ENCODE data around the gene PSMD9.

Gene PSMD9

DNA sequence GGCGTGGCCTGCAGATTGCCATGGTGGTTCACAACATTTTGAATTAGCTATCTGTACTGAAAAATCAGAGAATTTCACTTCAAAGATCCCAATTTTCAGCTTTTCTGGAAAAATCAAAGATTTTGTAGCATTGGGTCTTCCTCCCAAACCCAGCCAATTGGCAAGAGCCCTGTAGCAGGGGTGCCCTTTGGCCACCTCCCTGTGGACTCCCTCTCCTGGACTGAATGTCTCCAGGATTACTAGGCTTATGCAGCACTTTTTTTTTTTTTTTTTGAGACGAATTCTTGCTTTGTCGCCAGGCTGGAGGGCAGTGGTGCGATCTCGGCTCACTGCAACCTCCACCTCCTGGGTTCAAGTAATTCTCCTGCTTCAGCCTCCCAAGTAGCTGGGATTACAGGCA is 9.7 kb downstream of the PSMD9 start:
- H3K4me1 ChIP-seq (ENCODE audit: insufficient read depth, poor library complexity, severe bottlenecking): peaks cover 11% of the 10 kb centered on the region
- no peaks in the 10 kb centered on the region for H3K27me3 ChIP-seq (ENCODE audit: insufficient read depth, poor library complexity, severe bottlenecking)
- DNase-seq (ENCODE audit: low spot score) (no peak), ATAC-seq (ENCODE audit: low read depth) (no peak)
- TF ChIP-seq, protein P1, sequence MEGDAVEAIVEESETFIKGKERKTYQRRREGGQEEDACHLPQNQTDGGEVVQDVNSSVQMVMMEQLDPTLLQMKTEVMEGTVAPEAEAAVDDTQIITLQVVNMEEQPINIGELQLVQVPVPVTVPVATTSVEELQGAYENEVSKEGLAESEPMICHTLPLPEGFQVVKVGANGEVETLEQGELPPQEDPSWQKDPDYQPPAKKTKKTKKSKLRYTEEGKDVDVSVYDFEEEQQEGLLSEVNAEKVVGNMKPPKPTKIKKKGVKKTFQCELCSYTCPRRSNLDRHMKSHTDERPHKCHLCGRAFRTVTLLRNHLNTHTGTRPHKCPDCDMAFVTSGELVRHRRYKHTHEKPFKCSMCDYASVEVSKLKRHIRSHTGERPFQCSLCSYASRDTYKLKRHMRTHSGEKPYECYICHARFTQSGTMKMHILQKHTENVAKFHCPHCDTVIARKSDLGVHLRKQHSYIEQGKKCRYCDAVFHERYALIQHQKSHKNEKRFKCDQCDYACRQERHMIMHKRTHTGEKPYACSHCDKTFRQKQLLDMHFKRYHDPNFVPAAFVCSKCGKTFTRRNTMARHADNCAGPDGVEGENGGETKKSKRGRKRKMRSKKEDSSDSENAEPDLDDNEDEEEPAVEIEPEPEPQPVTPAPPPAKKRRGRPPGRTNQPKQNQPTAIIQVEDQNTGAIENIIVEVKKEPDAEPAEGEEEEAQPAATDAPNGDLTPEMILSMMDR (IDR thresholded peaks at IDR 0.05; ENCODE audit: poor library complexity, severe bottlenecking): no peak
- peaks cover 85% of the 10 kb centered on the region for H3K36me3 ChIP-seq (ENCODE audit: low read depth)
- no peak overlapping the region for H3K27ac ChIP-seq (ENCODE audit: poor library complexity, severe bottlenecking)
- no peaks in the 10 kb centered on the region for H3K9me3 ChIP-seq (ENCODE audit: severe bottlenecking)
- no peak overlapping the region for H3K4me3 ChIP-seq (ENCODE audit: severe bottlenecking)

DNA sequence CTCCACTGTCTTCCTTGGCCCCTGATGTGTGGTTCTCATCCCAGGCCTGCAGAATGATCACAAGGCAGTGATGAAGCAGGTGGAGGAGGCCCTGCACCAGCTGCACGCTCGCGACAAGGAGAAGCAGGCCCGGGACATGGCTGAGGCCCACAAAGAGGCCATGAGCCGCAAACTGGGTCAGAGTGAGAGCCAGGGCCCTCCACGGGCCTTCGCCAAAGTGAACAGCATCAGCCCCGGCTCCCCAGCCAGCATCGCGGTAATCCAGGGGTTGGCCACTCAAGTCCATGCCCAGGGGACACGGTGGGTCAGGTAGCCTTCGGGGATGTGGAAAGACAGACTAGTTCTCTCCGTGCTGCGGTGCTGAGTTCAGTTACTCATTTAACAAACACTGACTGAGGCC is 11.0 kb downstream of the PSMD9 start:
- Histone ChIP-seq H3K4me3 (ENCODE audit: severe bottlenecking) (no peak overlapping the region), H3K27me3 (ENCODE audit: insufficient read depth, poor library complexity, severe bottlenecking) (no peaks in the 10 kb centered on the region), H3K4me1 (ENCODE audit: insufficient read depth, poor library complexity, severe bottlenecking) (no peaks in the 10 kb centered on the region), H3K36me3 (ENCODE audit: low read depth) (peaks cover 84% of the 10 kb centered on the region), H3K27ac (ENCODE audit: poor library complexity, severe bottlenecking) (no peak overlapping the region), H3K9me3 (ENCODE audit: severe bottlenecking) (no peaks in the 10 kb centered on the region)
- TF ChIP-seq, protein P1 (IDR thresholded peaks at IDR 0.05; ENCODE audit: poor library complexity, severe bottlenecking): no peak
- ATAC-seq (ENCODE audit: low read depth) (no peak), DNase-seq (ENCODE audit: low spot score) (no peak)

DNA sequence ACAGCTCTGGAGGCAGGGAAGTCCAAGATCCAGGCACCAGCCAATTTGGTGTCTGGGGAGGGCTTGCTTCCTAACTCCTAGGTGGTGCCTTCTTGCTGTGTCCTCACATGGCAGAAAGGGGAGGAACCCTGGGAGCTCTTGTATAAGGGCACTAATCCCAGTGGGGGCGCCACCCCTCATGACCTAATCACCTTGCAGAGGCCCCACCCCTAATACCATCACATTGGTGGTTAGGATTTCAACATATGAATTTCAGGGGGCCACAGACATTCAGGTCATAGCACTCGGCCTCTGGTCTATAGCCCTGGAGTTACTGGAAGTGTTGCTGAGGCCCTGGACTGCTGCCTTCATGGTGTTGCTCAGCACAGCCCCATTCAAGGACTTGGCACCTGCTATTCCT is 14.6 kb downstream of the PSMD9 start:
- TF ChIP-seq, protein P1 (IDR thresholded peaks at IDR 0.05; ENCODE audit: poor library complexity, severe bottlenecking): no peak
- H3K9me3 ChIP-seq (ENCODE audit: severe bottlenecking): no peaks in the 10 kb centered on the region
- ATAC-seq (ENCODE audit: low read depth) (no peak), DNase-seq (ENCODE audit: low spot score) (no peak)
- H3K36me3 ChIP-seq (ENCODE audit: low read depth): peaks cover 78% of the 10 kb centered on the region
- H3K27me3 ChIP-seq (ENCODE audit: insufficient read depth, poor library complexity, severe bottlenecking): no peaks in the 10 kb centered on the region
- H3K4me1 ChIP-seq (ENCODE audit: insufficient read depth, poor library complexity, severe bottlenecking): no peaks in the 10 kb centered on the region
- no peak overlapping the region for H3K4me3 ChIP-seq (ENCODE audit: severe bottlenecking)
- no peak overlapping the region for H3K27ac ChIP-seq (ENCODE audit: poor library complexity, severe bottlenecking)

DNA sequence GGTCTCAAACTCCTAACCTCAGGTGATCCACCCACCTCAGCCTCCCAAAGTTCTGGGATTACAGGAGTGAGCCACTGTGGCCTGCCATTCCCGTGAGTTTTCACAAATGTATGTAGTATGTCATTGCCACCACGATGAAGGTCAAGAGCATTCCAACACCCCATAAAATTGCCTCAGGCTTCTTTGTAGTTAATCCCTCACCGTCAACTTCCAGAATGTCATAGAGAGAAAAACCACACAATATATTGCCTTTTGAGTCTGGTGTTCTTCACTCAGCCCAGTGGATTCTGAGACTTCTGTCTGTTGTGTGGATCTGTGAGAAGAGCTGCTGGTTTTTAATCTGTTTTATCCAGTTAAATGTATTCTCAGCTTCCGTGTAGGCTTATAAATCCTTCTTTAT is 17.2 kb downstream of the PSMD9 start:
- H3K27me3 ChIP-seq (ENCODE audit: insufficient read depth, poor library complexity, severe bottlenecking): no peaks in the 10 kb centered on the region
- no peak for ATAC-seq (ENCODE audit: low read depth)
- no peaks in the 10 kb centered on the region for H3K9me3 ChIP-seq (ENCODE audit: severe bottlenecking)
- peaks cover 79% of the 10 kb centered on the region for H3K36me3 ChIP-seq (ENCODE audit: low read depth)
- no peak overlapping the region for H3K27ac ChIP-seq (ENCODE audit: poor library complexity, severe bottlenecking)
- TF ChIP-seq, protein P1 (IDR thresholded peaks at IDR 0.05; ENCODE audit: poor library complexity, severe bottlenecking): no peak
- no peak for DNase-seq (ENCODE audit: low spot score)
- no peak overlapping the region for H3K4me3 ChIP-seq (ENCODE audit: severe bottlenecking)
- H3K4me1 ChIP-seq (ENCODE audit: insufficient read depth, poor library complexity, severe bottlenecking): no peaks in the 10 kb centered on the region

DNA sequence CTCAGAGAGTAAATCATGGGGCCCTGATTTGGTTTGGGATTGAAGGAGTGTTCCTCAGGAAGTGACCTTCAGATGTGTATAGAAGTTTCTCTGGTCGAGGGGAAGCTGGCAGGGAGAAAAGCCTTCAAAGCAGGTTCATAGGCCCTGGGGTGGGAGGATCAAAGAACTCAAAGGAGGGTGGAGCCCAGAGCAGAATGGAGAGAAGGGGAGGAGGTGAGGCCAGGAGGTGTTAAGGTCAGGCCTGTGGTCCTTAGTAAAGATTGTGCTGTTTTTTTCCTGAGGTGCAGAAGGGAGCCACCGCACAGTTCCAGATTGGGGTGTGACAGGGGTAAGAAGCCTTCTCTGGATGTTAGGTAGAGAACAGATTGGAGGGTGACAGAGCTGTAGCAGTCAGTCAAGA is 20.1 kb downstream of the PSMD9 start:
- ATAC-seq (ENCODE audit: low read depth): no peak
- peaks cover 71% of the 10 kb centered on the region for H3K36me3 ChIP-seq (ENCODE audit: low read depth)
- no peak for DNase-seq (ENCODE audit: low spot score)

More for the DNA sequence above, 20.1 kb downstream of the PSMD9 start:
- no peaks in the 10 kb centered on the region for H3K9me3 ChIP-seq (ENCODE audit: severe bottlenecking)
- TF ChIP-seq, protein P1 (IDR thresholded peaks at IDR 0.05; ENCODE audit: poor library complexity, severe bottlenecking): no peak
- H3K27me3 ChIP-seq (ENCODE audit: insufficient read depth, poor library complexity, severe bottlenecking): no peaks in the 10 kb centered on the region
- H3K27ac ChIP-seq (ENCODE audit: poor library complexity, severe bottlenecking): no peak overlapping the region
- H3K4me1 ChIP-seq (ENCODE audit: insufficient read depth, poor library complexity, severe bottlenecking): no peaks in the 10 kb centered on the region
- H3K4me3 ChIP-seq (ENCODE audit: severe bottlenecking): no peak overlapping the region
